K562 (cell line): Measurements from ENCODE around the gene CD248. TPM values are rescaled to one million over a fixed set of nuclear protein-coding genes. Genes with fewer than 3 reads are reported as not detected.
A peak's percentile ranks its signal among the peaks of the same experiment; 100 is the strongest.

Experiments
- BCOR ChIP-seq: fragments of 450-650 bp; IDR thresholded peaks from 2 replicates; pipeline ENCODE4 v1.6.1; 2016
- BRD9 ChIP-seq: fragments of 450-650 bp; IDR thresholded peaks from 2 replicates; pipeline ENCODE4 v1.6.1; 2018; ENCODE audit warnings: low read depth; ENCODE audit not compliant: partially characterized antibody
- CBX5 ChIP-seq: IDR thresholded peaks from 2 replicates; pipeline ENCODE4 v1.6.1; 2014; ENCODE audit warnings: low read depth, borderline replicate concordance
- CHCHD3 ChIP-seq: fragments of 250-450 bp; sonication (Bioruptor Pico); IDR thresholded peaks from 2 replicates; pipeline ENCODE4 v2.1.2; 2022; ENCODE audit warnings: mild to moderate bottlenecking
- ESRRA ChIP-seq: fragments of 450-650 bp; IDR thresholded peaks from 2 replicates; pipeline ENCODE4 v1.6.1; 2014; ENCODE audit warnings: low read depth, mild to moderate bottlenecking, moderate library complexity, borderline replicate concordance
- ETS1 ChIP-seq: conservative IDR thresholded peaks from 2 replicates; pipeline ENCODE4 v1.6.1; 2011; ENCODE audit warnings: low read depth, mild to moderate bottlenecking, low read length; ENCODE audit not compliant: control insufficient read depth
- FOXP1 ChIP-seq: sonication (generic); formaldehyde crosslinking; IDR thresholded peaks from 2 replicates; pipeline ENCODE4 v1.8.0; 2022; ENCODE audit warnings: mild to moderate bottlenecking, missing genetic modification reagents
- JUNB ChIP-seq: fragments of 450-650 bp; formaldehyde crosslinking; conservative IDR thresholded peaks from 2 replicates; pipeline ENCODE4 v1.4.0; 2020; ENCODE audit warnings: mild to moderate bottlenecking
- NEUROD1 ChIP-seq: fragments of 150-350 bp; IDR thresholded peaks from 2 replicates; pipeline ENCODE4 v1.6.1; 2014; ENCODE audit warnings: borderline replicate concordance, low read length, low read depth; ENCODE audit not compliant: partially characterized antibody
- POLR2AphosphoS5 ChIP-seq: IDR thresholded peaks from 2 replicates; pipeline ENCODE4 v1.6.1; 2011; ENCODE audit warnings: mild to moderate bottlenecking, low read depth, low read length, moderate library complexity; ENCODE audit not compliant: control insufficient read depth, insufficient read depth
- PPARD ChIP-seq: fragments of 250-450 bp; sonication (Bioruptor Pico); IDR thresholded peaks from 2 replicates; pipeline ENCODE4 v1.8.0; 2022; ENCODE audit warnings: inconsistent platforms, mild to moderate bottlenecking, moderate library complexity
- SRF ChIP-seq, 2 experiments: fragments of 250-450, 450-650 bp in 1 of 2; sonication (Bioruptor Pico) in 1 of 2; sonication (generic) in 1 of 2; formaldehyde crosslinking; IDR thresholded peaks; 2 replicates each; pipeline versions ENCODE4 v1.5.0 to v1.5.1; 2020 to 2022; ENCODE audit warnings: mild to moderate bottlenecking in 1 of 2, missing genetic modification reagents in 1 of 2
- USF2 ChIP-seq: sonication (generic); formaldehyde crosslinking; IDR thresholded peaks from 2 replicates; pipeline ENCODE4 v1.5.0; 2020; ENCODE audit warnings: missing genetic modification reagents
- ZFP36 ChIP-seq: fragments of 150-350 bp; IDR thresholded peaks from 2 replicates; pipeline ENCODE4 v1.6.1; 2018; ENCODE audit warnings: low read length, low read depth; ENCODE audit not compliant: partially characterized antibody
- ZNF253 ChIP-seq: fragments of 250-450 bp; sonication (Bioruptor Pico); conservative IDR thresholded peaks from 2 replicates; pipeline ENCODE4 v1.6.1; 2021; ENCODE audit warnings: mild to moderate bottlenecking
- ZNF347 ChIP-seq: fragments of 450-650 bp; formaldehyde crosslinking; IDR thresholded peaks from 2 replicates; pipeline ENCODE4 v1.4.0; 2020; ENCODE audit warnings: low read depth, mild to moderate bottlenecking, moderate library complexity
- ZNF431 ChIP-seq: sonication (generic); formaldehyde crosslinking; IDR thresholded peaks from 2 replicates; pipeline ENCODE4 v1.8.0; 2022; ENCODE audit warnings: mild to moderate bottlenecking, missing genetic modification reagents
- ZNF707 ChIP-seq: fragments of 250-450 bp; sonication (Bioruptor Pico); conservative IDR thresholded peaks from 2 replicates; pipeline ENCODE4 v1.8.0; 2022; ENCODE audit warnings: inconsistent platforms, mild to moderate bottlenecking, moderate library complexity
- polyA plus RNA-seq, 8 experiments: library from polyadenylated mRNA; depleted of rRNA in 4 of 8; stranded (reverse) in 5 of 8; unstranded in 3 of 8; fragments of >200 nt; fragmentation: Nextera tagmentation in 2 of 8; fragmentation: Illumina TruSeq in 1 of 8; extraction: Ambion mirVana in 2 of 8; extraction: Trizol in 1 of 8; gene quantifications; 2 replicates each; pipeline versions ENCODE4 v1.2.1 to v1.2.3, GENCODE V29; 2011 to 2014; ENCODE audit warnings: inconsistent platforms in 1 of 8, missing spikeins in 1 of 8
- total RNA-seq, 7 experiments: library from RNA; depleted of rRNA in 6 of 7; stranded (reverse); fragments of >200 nt in 6 of 7; fragmentation: Illumina TruSeq in 2 of 7; extraction: Trizol in 2 of 7; gene quantifications; 2 replicates each; pipeline versions ENCODE4 v1.2.1 to v1.2.3, GENCODE V29; 2011 to 2021; ENCODE audit warnings: low replicate concordance in 1 of 7
- TF ChIP-seq, protein P1 (sequence below): sonication (generic); formaldehyde crosslinking; IDR thresholded peaks from 2 replicates; pipeline ENCODE4 v1.9.0; 2022; ENCODE audit warnings: mild to moderate bottlenecking, missing genetic modification reagents
- TF ChIP-seq, protein P2 (sequence below): fragments of 250-450 bp; sonication (Bioruptor Pico); IDR thresholded peaks from 2 replicates; pipeline ENCODE4 v1.4.0; 2020; ENCODE audit warnings: mild to moderate bottlenecking
- TF ChIP-seq, protein P3 (sequence below), 2 experiments: fragments of 250-450 bp in 1 of 2; fragments of 450-650 bp in 1 of 2; sonication (Bioruptor Pico) in 1 of 2; IDR thresholded peaks; 2 replicates each; pipeline versions ENCODE4 v1.6.1 to v1.8.0; 2016 to 2021; ENCODE audit warnings: mild to moderate bottlenecking in 2 of 2, moderate library complexity in 2 of 2, missing compliant biosample characterization in 1 of 2, missing genetic modification characterization in 1 of 2

CD248 gene
- total and polyA plus RNA-seq, 9 of the 15 experiments (the other 6 are each of a cell fraction or from before 2014, with no cell fraction given) = 0.09 TPM; not detected in 8

- TF ChIP-seq ZNF707 (CRISPR knock-in tag) (no peak), SRF (CRISPR knock-in tag; IDR thresholded peaks at IDR 0.05) (peak in 1 of 2 experiments; percentile 76; a peak in 1 of 4 replicates), PPARD (no peak), ZFP36 (no peak), FOXP1 (CRISPR knock-in tag) (no peak; the same call in 1 of the 2 replicates), BRD9 (no peak), CHCHD3 (no peak), ZNF431 (CRISPR knock-in tag) (no peak), NEUROD1 (peak; percentile 16), ZNF253 (CRISPR knock-in tag) (no peak), ESRRA (peak; percentile 10), JUNB (CRISPR knock-in tag) (no peak), CBX5 (no peak), USF2 (CRISPR knock-in tag) (no peak), POLR2AphosphoS5 (peak; percentile 30), ZNF347 (CRISPR knock-in tag) (no peak), BCOR (no peak), ETS1 (peak; percentile 79)
- TF ChIP-seq, protein P1, sequence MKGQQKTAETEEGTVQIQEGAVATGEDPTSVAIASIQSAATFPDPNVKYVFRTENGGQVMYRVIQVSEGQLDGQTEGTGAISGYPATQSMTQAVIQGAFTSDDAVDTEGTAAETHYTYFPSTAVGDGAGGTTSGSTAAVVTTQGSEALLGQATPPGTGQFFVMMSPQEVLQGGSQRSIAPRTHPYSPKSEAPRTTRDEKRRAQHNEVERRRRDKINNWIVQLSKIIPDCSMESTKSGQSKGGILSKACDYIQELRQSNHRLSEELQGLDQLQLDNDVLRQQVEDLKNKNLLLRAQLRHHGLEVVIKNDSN = no peak
- TF ChIP-seq, protein P2, sequence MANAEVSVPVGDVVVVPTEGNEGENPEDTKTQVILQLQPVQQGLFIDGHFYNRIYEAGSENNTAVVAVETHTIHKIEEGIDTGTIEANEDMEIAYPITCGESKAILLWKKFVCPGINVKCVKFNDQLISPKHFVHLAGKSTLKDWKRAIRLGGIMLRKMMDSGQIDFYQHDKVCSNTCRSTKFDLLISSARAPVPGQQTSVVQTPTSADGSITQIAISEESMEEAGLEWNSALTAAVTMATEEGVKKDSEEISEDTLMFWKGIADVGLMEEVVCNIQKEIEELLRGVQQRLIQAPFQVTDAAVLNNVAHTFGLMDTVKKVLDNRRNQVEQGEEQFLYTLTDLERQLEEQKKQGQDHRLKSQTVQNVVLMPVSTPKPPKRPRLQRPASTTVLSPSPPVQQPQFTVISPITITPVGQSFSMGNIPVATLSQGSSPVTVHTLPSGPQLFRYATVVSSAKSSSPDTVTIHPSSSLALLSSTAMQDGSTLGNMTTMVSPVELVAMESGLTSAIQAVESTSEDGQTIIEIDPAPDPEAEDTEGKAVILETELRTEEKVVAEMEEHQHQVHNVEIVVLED = peak; percentile 55
- TF ChIP-seq, protein P3, sequence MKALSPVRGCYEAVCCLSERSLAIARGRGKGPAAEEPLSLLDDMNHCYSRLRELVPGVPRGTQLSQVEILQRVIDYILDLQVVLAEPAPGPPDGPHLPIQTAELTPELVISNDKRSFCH (CRISPR knock-in tag; IDR thresholded peaks at IDR 0.05) = no peak
- TF ChIP-seq, protein P3 (tag; IDR thresholded peaks at IDR 0.05) = no peak
Observed at GRCh38 chr11:66268244-66268951, 48.4 kb downstream of the CD248 start, which contains the start of gene RAB1B (continued).
